Measurements from ENCODE around the gene ADCY1. TPM values are rescaled to one million over a fixed set of nuclear protein-coding genes. Genes with fewer than 3 reads are reported as not detected.

ADCY1 gene
- total RNA-seq, 1 donor from 2014 or later, result 4.7 TPM

- no peak overlapping the region for H3K4me3 Mint-ChIP-seq
- no peaks in the 10 kb centered on the region for H3K4me1 Mint-ChIP-seq
- H3K9me3 Mint-ChIP-seq, result peaks cover 4% of the 10 kb centered on the region
- DNase-seq (ENCODE audit: low spot score in 2 of 2, unreplicated experiment in 2 of 2), result no peak
- no peak for TF ChIP-seq CTCF (IDR thresholded peaks at IDR 0.05; ENCODE audit: unreplicated experiment)
- no peaks in the 10 kb centered on the region for H3K36me3 Mint-ChIP-seq
- H3K27ac Mint-ChIP-seq, result no peak overlapping the region
- H3K27me3 Mint-ChIP-seq (ENCODE audit: low read depth), result peaks cover 6% of the 10 kb centered on the region
Observed at GRCh38 chr7:45663965-45664633, 89.9 kb downstream of the ADCY1 start.

GRCh38 chr7:45665172-45665571 is 91.0 kb downstream of the ADCY1 start:
- no peak overlapping the region for H3K27ac Mint-ChIP-seq
- no peak for TF ChIP-seq CTCF (IDR thresholded peaks at IDR 0.05; ENCODE audit: unreplicated experiment)
- H3K36me3 Mint-ChIP-seq, result no peaks in the 10 kb centered on the region
- H3K4me3 Mint-ChIP-seq, result no peak overlapping the region
- H3K9me3 Mint-ChIP-seq, result peaks cover 4% of the 10 kb centered on the region
- DNase-seq (ENCODE audit: low spot score in 2 of 2, unreplicated experiment in 2 of 2), result no peak
- no peaks in the 10 kb centered on the region for H3K4me1 Mint-ChIP-seq
- peaks cover 9% of the 10 kb centered on the region for H3K27me3 Mint-ChIP-seq (ENCODE audit: low read depth)

GRCh38 chr7:45670227-45670626 is 96.1 kb downstream of the ADCY1 start:
- H3K27ac Mint-ChIP-seq, result no peak overlapping the region
- no peaks in the 10 kb centered on the region for H3K36me3 Mint-ChIP-seq
- H3K4me1 Mint-ChIP-seq, result no peaks in the 10 kb centered on the region
- peaks cover 16% of the 10 kb centered on the region for H3K27me3 Mint-ChIP-seq (ENCODE audit: low read depth)
- peaks cover 11% of the 10 kb centered on the region for H3K9me3 Mint-ChIP-seq
- no peak overlapping the region for H3K4me3 Mint-ChIP-seq
- no peak for TF ChIP-seq CTCF (IDR thresholded peaks at IDR 0.05; ENCODE audit: unreplicated experiment)
- no peak for DNase-seq (ENCODE audit: low spot score in 2 of 2, unreplicated experiment in 2 of 2)

GRCh38 chr7:45670717-45671116 is 96.5 kb downstream of the ADCY1 start:
- DNase-seq (ENCODE audit: low spot score in 2 of 2, unreplicated experiment in 2 of 2), result no peak
- Mint-ChIP-seq H3K9me3 (peaks cover 14% of the 10 kb centered on the region), H3K27ac (no peak overlapping the region), H3K4me1 (no peaks in the 10 kb centered on the region), H3K36me3 (no peaks in the 10 kb centered on the region), H3K4me3 (no peak overlapping the region), H3K27me3 (ENCODE audit: low read depth) (peaks cover 16% of the 10 kb centered on the region)
- TF ChIP-seq CTCF (IDR thresholded peaks at IDR 0.05; ENCODE audit: unreplicated experiment), result no peak

- Mint-ChIP-seq H3K9me3 (peaks cover 17% of the 10 kb centered on the region), H3K4me3 (no peak overlapping the region), H3K4me1 (no peaks in the 10 kb centered on the region), H3K36me3 (no peaks in the 10 kb centered on the region), H3K27ac (no peak overlapping the region), H3K27me3 (ENCODE audit: low read depth) (peaks cover 2% of the 10 kb centered on the region)
- no peak for TF ChIP-seq CTCF (IDR thresholded peaks at IDR 0.05; ENCODE audit: unreplicated experiment)
- DNase-seq (ENCODE audit: low spot score in 2 of 2, unreplicated experiment in 2 of 2), result no peak
Observed at GRCh38 chr7:45677311-45677900, 103.2 kb downstream of the ADCY1 start.
